ENCODE data around the gene KCNQ4.

DNA sequence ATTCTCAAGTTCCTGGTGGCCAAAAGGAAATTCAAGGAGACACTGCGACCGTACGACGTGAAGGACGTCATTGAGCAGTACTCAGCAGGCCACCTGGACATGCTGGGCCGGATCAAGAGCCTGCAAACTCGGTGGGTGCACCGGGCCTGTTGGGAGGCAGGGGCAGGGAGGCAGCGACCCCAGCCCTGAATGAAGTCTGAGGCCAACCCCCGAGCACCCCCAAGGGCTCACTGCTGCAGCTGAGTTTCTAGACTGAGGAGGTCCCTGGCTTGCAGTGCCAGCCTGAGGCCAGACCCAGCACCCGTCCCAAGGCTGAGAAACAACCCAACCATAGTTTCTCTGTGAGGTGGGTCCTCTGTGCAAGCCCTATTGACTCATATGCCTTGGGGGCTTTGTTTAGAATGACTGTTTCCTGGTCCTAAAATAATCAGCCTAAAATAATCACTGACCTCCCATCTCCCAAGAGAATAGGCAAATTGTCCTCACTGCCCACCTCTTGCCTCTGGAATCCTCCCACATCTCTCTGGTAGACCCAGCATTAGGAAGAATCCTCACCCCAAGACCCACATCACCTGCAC is 51.5 kb downstream of the KCNQ4 start:
- TF ChIP-seq, protein P1, sequence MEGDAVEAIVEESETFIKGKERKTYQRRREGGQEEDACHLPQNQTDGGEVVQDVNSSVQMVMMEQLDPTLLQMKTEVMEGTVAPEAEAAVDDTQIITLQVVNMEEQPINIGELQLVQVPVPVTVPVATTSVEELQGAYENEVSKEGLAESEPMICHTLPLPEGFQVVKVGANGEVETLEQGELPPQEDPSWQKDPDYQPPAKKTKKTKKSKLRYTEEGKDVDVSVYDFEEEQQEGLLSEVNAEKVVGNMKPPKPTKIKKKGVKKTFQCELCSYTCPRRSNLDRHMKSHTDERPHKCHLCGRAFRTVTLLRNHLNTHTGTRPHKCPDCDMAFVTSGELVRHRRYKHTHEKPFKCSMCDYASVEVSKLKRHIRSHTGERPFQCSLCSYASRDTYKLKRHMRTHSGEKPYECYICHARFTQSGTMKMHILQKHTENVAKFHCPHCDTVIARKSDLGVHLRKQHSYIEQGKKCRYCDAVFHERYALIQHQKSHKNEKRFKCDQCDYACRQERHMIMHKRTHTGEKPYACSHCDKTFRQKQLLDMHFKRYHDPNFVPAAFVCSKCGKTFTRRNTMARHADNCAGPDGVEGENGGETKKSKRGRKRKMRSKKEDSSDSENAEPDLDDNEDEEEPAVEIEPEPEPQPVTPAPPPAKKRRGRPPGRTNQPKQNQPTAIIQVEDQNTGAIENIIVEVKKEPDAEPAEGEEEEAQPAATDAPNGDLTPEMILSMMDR (IDR thresholded peaks at IDR 0.05; ENCODE audit: low read depth, low read length, poor library complexity, severe bottlenecking) = no peak
- TF ChIP-seq EZH2phosphoT487 (IDR thresholded peaks at IDR 0.05; ENCODE audit: borderline replicate concordance, low read length) = no peak

Measured in DOHH2 (cell line).